Measurements from ENCODE around the gene IFNL2. TPM values are rescaled to one million over a fixed set of nuclear protein-coding genes. Genes with fewer than 3 reads are reported as not detected.

IFNL2 gene
- total RNA-seq, 4 donors from 2014 or later, result not detected

DNA sequence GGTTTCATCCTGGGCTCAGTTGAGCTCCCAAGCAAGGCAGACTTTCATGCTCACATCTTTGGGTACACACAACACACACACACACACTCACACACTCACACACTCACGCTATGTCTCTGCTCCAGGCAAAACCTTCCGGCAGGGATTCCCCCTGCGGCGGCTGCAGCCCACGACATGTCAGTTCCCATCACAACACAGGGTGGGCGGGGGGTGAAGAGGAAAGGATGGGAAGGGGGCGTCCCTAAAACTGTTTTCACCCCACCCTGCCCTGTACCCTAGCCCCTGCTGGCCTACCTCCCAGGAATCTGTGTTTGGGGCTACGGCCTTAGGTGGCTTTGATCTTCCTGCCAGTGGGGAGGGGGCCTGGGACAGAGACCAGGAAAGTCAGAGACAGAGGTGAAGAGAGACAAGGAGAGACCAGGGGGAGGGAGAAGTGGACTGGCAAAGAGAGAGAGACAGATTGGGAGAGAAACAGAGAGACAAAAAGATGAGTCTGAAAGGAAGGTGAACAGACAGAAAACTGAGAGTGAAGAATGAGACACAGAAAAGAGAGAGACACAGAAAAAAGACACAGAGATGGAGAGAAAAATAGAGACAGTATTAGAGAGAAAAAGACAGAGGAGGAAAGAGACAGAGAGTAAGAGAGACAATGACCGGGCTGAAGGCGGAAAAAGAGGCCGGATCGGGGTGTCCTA lies 48.6 kb downstream of the IFNL2 start:
- Histone ChIP-seq H3K4me3 (no peak overlapping the region), H3K27ac (no peak overlapping the region), H3K27me3 (peaks cover 5% of the 10 kb centered on the region), H3K9me3 (no peaks in the 10 kb centered on the region), H3K4me1 (peaks cover 0 to 12% (median 6%) of the 10 kb centered on the region in 3 donors), H3K36me3 (peaks cover 0 to 28% of the 10 kb centered on the region in 2 donors)
- TF ChIP-seq POLR2A (IDR thresholded peaks at IDR 0.05) (no peak), POLR2AphosphoS5 (IDR thresholded peaks at IDR 0.05) (no peak), EP300 (IDR thresholded peaks at IDR 0.05) (no peak)
- TF ChIP-seq, protein P1, sequence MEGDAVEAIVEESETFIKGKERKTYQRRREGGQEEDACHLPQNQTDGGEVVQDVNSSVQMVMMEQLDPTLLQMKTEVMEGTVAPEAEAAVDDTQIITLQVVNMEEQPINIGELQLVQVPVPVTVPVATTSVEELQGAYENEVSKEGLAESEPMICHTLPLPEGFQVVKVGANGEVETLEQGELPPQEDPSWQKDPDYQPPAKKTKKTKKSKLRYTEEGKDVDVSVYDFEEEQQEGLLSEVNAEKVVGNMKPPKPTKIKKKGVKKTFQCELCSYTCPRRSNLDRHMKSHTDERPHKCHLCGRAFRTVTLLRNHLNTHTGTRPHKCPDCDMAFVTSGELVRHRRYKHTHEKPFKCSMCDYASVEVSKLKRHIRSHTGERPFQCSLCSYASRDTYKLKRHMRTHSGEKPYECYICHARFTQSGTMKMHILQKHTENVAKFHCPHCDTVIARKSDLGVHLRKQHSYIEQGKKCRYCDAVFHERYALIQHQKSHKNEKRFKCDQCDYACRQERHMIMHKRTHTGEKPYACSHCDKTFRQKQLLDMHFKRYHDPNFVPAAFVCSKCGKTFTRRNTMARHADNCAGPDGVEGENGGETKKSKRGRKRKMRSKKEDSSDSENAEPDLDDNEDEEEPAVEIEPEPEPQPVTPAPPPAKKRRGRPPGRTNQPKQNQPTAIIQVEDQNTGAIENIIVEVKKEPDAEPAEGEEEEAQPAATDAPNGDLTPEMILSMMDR (IDR thresholded peaks at IDR 0.05), result no peak
- no peak for ATAC-seq
- WGBS, 2 donors (ENCODE audit: low coverage in 1 of 2), result 89 to 94% methylated on average over 7 to 9 of the region's 12 CpGs

DNA sequence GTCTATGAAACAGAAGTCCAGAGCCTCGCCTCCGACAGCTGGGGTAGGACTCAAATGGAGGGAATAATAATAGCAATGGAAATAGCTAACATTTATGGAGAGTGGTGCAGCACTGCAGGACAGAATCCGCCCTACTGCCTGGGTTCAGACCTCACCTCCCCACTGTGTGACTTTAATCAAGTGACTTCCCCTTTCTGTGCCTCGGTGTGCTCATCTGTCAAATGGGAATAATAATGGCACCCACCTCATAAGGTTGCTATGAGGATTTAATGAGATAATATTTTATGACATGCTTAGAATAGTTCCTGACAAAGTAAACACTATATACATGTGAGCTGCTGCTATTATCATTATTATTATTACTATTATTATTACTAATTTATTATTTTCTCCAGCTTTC lies 49.3 kb downstream of the IFNL2 start:
- WGBS, 2 donors (ENCODE audit: low coverage in 1 of 2), result 80 to 88% methylated on average over 1 to 2 of the region's 4 CpGs
- Histone ChIP-seq H3K36me3 (peaks cover 0 to 28% of the 10 kb centered on the region in 2 donors), H3K27ac (no peak overlapping the region), H3K4me1 (peaks cover 0 to 12% (median 6%) of the 10 kb centered on the region in 3 donors), H3K9me3 (no peaks in the 10 kb centered on the region), H3K4me3 (no peak overlapping the region), H3K27me3 (peaks cover 5% of the 10 kb centered on the region)
- no peak for TF ChIP-seq POLR2A (IDR thresholded peaks at IDR 0.05)
- TF ChIP-seq, protein P1 (IDR thresholded peaks at IDR 0.05), result no peak
- TF ChIP-seq EP300 (IDR thresholded peaks at IDR 0.05), result no peak
- no peak for TF ChIP-seq POLR2AphosphoS5 (IDR thresholded peaks at IDR 0.05)
- no peak for ATAC-seq

DNA sequence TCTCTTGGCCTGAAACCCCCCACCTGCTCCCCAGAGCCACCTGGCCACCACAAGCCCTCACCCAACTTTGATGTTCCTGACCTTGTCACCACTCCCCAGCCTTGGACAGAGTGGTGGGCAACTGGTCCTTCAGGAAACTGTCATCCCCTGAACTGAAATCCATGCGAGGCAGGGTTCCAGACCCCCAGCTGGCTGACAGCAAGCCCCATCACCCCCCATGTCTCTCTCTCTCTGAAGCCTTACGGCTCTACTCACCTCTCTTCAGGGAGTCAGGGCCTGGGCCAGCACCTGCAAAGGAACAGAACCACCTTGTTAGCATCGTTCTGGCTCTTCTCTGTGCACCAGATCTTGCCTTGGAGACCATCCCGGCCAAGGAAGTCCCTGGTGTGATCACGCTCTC lies 49.9 kb downstream of the IFNL2 start:
- H3K4me3 ChIP-seq, result no peak overlapping the region
- peaks cover 0 to 23% of the 10 kb centered on the region in 2 donors for H3K36me3 ChIP-seq
- no peak overlapping the region for H3K27ac ChIP-seq
- ATAC-seq, result no peak
- H3K27me3 ChIP-seq, result peaks cover 5% of the 10 kb centered on the region
- 77 to 100% methylated on average over 2 of the region's 5 CpGs for WGBS, 2 donors (ENCODE audit: low coverage in 1 of 2)
- TF ChIP-seq POLR2AphosphoS5 (IDR thresholded peaks at IDR 0.05), result no peak
- TF ChIP-seq, protein P1 (IDR thresholded peaks at IDR 0.05), result no peak
- no peaks in the 10 kb centered on the region for H3K9me3 ChIP-seq
- H3K4me1 ChIP-seq, result peaks cover 0 to 12% (median 6%) of the 10 kb centered on the region in 3 donors

DNA sequence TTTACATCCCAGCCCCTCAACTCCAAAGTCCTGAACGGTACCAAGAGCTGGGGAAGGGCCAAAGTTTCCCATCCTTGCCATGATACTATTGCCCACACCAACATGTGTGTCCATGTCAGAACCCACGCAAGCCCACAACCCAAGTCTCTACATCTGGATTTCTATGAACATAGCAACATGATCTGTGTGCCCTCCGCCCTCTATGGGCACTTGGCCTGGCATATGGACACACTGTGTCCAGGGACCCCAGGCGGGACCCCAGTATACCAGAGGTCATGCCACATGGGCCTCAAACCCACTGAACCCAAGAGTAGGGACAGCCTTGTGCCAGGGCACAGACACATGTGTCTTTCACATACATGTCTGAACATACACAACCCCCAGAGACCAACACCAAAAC lies 50.5 kb downstream of the IFNL2 start:
- WGBS, 2 donors (ENCODE audit: low coverage in 1 of 2), result 82 to 87% methylated on average over 2 to 3 of the region's 4 CpGs
- H3K4me3 ChIP-seq, result no peak overlapping the region

DNA sequence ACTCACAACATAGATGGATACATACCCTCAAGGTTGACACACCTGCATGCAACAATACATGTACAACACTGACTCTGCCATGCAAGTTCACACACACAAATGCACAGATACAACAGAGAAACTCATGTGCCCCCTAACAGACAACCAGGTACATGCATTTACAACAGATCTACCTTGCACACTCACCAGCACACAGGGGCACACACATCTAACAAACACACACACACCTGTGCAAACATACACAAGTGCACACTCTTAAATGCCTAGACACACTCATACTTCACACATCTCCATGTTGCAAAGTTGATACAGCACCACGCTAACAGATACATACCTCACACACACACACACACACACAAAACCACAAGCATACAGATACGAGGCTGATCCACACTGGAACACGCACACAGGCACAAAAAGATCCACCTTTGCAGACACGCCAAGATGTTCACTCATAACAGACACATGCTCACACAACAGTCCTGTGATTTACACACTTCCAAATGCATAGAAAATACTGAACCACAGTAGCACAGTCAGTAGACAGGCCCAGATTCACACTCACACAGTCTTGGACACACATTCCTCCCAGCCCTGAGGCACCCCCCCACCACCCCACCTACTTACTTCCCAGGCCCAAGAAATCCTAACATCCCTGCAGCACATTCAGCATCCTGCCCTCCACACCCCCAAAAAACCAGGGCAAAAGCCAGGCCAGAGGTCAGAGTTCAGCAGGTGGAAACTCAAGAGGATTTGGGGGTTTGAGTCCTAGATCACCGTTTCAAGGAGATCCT lies 51.1 kb downstream of the IFNL2 start:
- Histone ChIP-seq H3K4me3 (no peak overlapping the region), H3K4me1 (peaks cover 0 to 12% (median 6%) of the 10 kb centered on the region in 3 donors), H3K27me3 (peaks cover 5% of the 10 kb centered on the region), H3K27ac (no peak overlapping the region), H3K9me3 (no peaks in the 10 kb centered on the region), H3K36me3 (peaks cover 0 to 10% of the 10 kb centered on the region in 2 donors)
- WGBS, 2 donors (ENCODE audit: low coverage in 1 of 2), result 84 to 95% methylated on average over 3 to 4 of the region's 5 CpGs
- TF ChIP-seq, protein P1 (IDR thresholded peaks at IDR 0.05), result no peak
- TF ChIP-seq POLR2AphosphoS5 (IDR thresholded peaks at IDR 0.05), result no peak
- TF ChIP-seq EP300 (IDR thresholded peaks at IDR 0.05), result no peak
- no peak for ATAC-seq

More for the DNA sequence above, 50.5 kb downstream of the IFNL2 start:
- TF ChIP-seq POLR2AphosphoS5 (IDR thresholded peaks at IDR 0.05), result no peak
- no peak for TF ChIP-seq POLR2A (IDR thresholded peaks at IDR 0.05)
- no peak for TF ChIP-seq EP300 (IDR thresholded peaks at IDR 0.05)
- no peak for ATAC-seq
- Histone ChIP-seq H3K36me3 (peaks cover 0 to 16% of the 10 kb centered on the region in 2 donors), H3K9me3 (no peaks in the 10 kb centered on the region), H3K4me1 (peaks cover 0 to 12% (median 6%) of the 10 kb centered on the region in 3 donors), H3K27ac (no peak overlapping the region), H3K27me3 (peaks cover 5% of the 10 kb centered on the region)

Other genes starting within 250 kb of the IFNL2 start
- gene FBXO27, start 235.8 kb upstream of the IFNL2 start, total RNA-seq, result 1 to 10 TPM; 3.0 to 9.7 (median 3.8) TPM
- under 1 TPM in 1 of 4 donors, not detected in 3; 0.08 TPM for gene ACP7, start 184.0 kb upstream of the IFNL2 start, total RNA-seq
- 10 to 100 TPM in 1 of 4 donors, 1 to 10 TPM in 3; 6.1 to 16.3 (median 7.5) TPM for gene PAK4, start 142.6 kb upstream of the IFNL2 start, total RNA-seq
- 10 to 100 TPM in 1 of 4 donors, 1 to 10 TPM in 1, under 1 TPM in 2; 0.13 to 13.7 (median 2.3) TPM for gene NCCRP1, start 71.4 kb upstream of the IFNL2 start, total RNA-seq
- not detected for gene SYCN, start 64.1 kb upstream of the IFNL2 start, total RNA-seq
- not detected for gene IFNL3, start 23.4 kb upstream of the IFNL2 start, total RNA-seq
- not detected for gene IFNL4, start 19.5 kb upstream of the IFNL2 start, total RNA-seq
- not detected for gene IFNL1, start 28.0 kb downstream of the IFNL2 start, total RNA-seq
- 1 to 10 TPM in 2 of 4 donors, under 1 TPM in 2; 0.16 to 1.5 (median 1.1) TPM for gene LRFN1, start 52.5 kb downstream of the IFNL2 start, total RNA-seq
- 10 to 100 TPM in 3 of 4 donors, 1 to 10 TPM in 1; 5.2 to 19.5 (median 14.8) TPM for gene GMFG, start 67.6 kb downstream of the IFNL2 start, total RNA-seq
- gene SAMD4B, start 74.0 kb downstream of the IFNL2 start, total RNA-seq, result 100 to 1,000 TPM in 1 of 4 donors, 10 to 100 TPM in 3; 68.2 to 121 (median 92.8) TPM
- gene PAF1, start 122.7 kb downstream of the IFNL2 start, total RNA-seq, result 10 to 100 TPM; 32.8 to 48.0 (median 44.0) TPM
- 10 to 100 TPM; 30.0 to 50.7 (median 36.4) TPM for gene MED29, start 123.0 kb downstream of the IFNL2 start, total RNA-seq
- 100 to 1,000 TPM in 3 of 4 donors, 10 to 100 TPM in 1; 78.6 to 276 (median 158) TPM for gene ZFP36, start 138.5 kb downstream of the IFNL2 start, total RNA-seq
- gene PLEKHG2, start 144.3 kb downstream of the IFNL2 start, total RNA-seq, result 10 to 100 TPM; 19.5 to 35.3 (median 23.4) TPM
- 1,000 to 10,000 TPM; 1,023 to 1,769 (median 1,110) TPM for gene RPS16, start 167.6 kb downstream of the IFNL2 start, total RNA-seq
- gene SUPT5H, start 177.2 kb downstream of the IFNL2 start, total RNA-seq, result 10 to 100 TPM; 71.5 to 99.1 (median 87.0) TPM
- gene TIMM50, start 212.4 kb downstream of the IFNL2 start, total RNA-seq, result 10 to 100 TPM; 50.8 to 53.5 (median 52.4) TPM
- not detected for gene DLL3, start 230.6 kb downstream of the IFNL2 start, total RNA-seq
- not detected for gene SELENOV, start 246.7 kb downstream of the IFNL2 start, total RNA-seq